Stomach (tissue), 9 donors: ENCODE data around the gene TMEM151B. TPM values are rescaled to one million over a fixed set of nuclear protein-coding genes. Genes with fewer than 3 reads are reported as not detected.

Experiments used
- DNase-seq, 2 donors: peaks; one replicate each; pipeline versions ENCODE4 v3.0.0 to v3.0.0-alpha.2; 2013 to 2019
- H3K27ac ChIP-seq, 5 donors: fragments of 200-600 bp in 4 of 5; sonication (generic) in 4 of 5; one replicate each; pipeline ENCODE4 v1.5.1; 2013 to 2019; ENCODE audit warnings: mild to moderate bottlenecking in 1 of 5, moderate library complexity in 1 of 5
- H3K27me3 ChIP-seq, 3 donors: fragments of 200-600 bp; sonication (generic); one replicate each; pipeline ENCODE4 v1.5.1; 2017 to 2019; ENCODE audit warnings: mixed run types in 1 of 3
- H3K36me3 ChIP-seq, 4 donors: fragments of 200-600 bp; sonication (generic); 1 replicate in 3 of 4; 2 replicates in 1 of 4; pipeline ENCODE4 v1.5.1; 2016 to 2019
- H3K4me1 ChIP-seq, 4 donors: fragments of 200-600 bp; sonication (generic); one replicate each; pipeline ENCODE4 v1.5.1; 2016 to 2019
- H3K4me3 ChIP-seq, 4 donors: fragments of 200-600 bp; sonication (generic) in 3 of 4; one replicate each; pipeline ENCODE4 v1.5.1; 2016 to 2019; ENCODE audit warnings: mild to moderate bottlenecking in 1 of 4
- H3K9me3 ChIP-seq, 4 donors: fragments of 200-600 bp; sonication (generic); one replicate each; pipeline ENCODE4 v1.5.1; 2016 to 2019
- EP300 ChIP-seq: sonication (generic); formaldehyde crosslinking; IDR thresholded peaks from one replicate; pipeline ENCODE4 v1.6.1; 2017; ENCODE audit warnings: antibody characterized with exemption
- POLR2A ChIP-seq, 4 donors: fragments of 450-650 bp; IDR thresholded peaks; one replicate each; pipeline ENCODE4 v1.6.1; 2016; ENCODE audit warnings: antibody characterized with exemption in 4 of 4, control low read depth in 2 of 4, mild to moderate bottlenecking in 1 of 4, moderate library complexity in 1 of 4
- POLR2AphosphoS5 ChIP-seq, 3 donors: sonication (generic); formaldehyde crosslinking; IDR thresholded peaks; one replicate each; pipeline ENCODE4 v1.6.1; 2016; ENCODE audit warnings: antibody characterized with exemption in 3 of 3
- WGBS, 5 donors: extraction: QIAGEN DNeasy Blood & Tissue Kit in 3 of 5; methylation state at CpG; one replicate each; pipeline versions ENCODE4 v1.1.5 to v1.1.7; 2013 to 2018; 5-methylcytosine and 5-hydroxymethylcytosine counted together
- intact Hi-C: fragments of 100-400 bp; cut with DNase I; formaldehyde crosslinking; loops from one replicate; pipeline ENCODE4 v1.15.1; 2023; ENCODE audit warnings: low total_unique reads
- polyA plus RNA-seq, 3 donors: library from polyadenylated mRNA; stranded (reverse); fragments of 200-250 nt; gene quantifications; one replicate each; pipeline ENCODE4 v1.2.3, GENCODE V29; 2013
- total RNA-seq, 5 donors: library from RNA; depleted of rRNA; stranded (reverse); fragments of >200 nt; gene quantifications; one replicate each; pipeline versions ENCODE4 v1.1.0 to v1.2.3, GENCODE V29; 2014 to 2016
- TF ChIP-seq, protein P1 (sequence below), 7 experiments: fragments of 450-650 bp in 4 of 7; fragments of 200-600 bp in 3 of 7; sonication (generic) in 3 of 7; IDR thresholded peaks; one replicate each; pipeline ENCODE4 v1.5.1; 2016 to 2019; ENCODE audit warnings: antibody characterized with exemption in 7 of 7, control low read depth in 2 of 7, mild to moderate bottlenecking in 1 of 7
- donor health status: healthy with polysubstance abuse.
- donor health status: Bipolar disorder and iron deficiency.
- donor health status: healthy.

The TMEM151B gene
- total and polyA plus RNA-seq, 8 donors = 0.12 to 0.29 (median 0.23) TPM; not detected in 4

DNA sequence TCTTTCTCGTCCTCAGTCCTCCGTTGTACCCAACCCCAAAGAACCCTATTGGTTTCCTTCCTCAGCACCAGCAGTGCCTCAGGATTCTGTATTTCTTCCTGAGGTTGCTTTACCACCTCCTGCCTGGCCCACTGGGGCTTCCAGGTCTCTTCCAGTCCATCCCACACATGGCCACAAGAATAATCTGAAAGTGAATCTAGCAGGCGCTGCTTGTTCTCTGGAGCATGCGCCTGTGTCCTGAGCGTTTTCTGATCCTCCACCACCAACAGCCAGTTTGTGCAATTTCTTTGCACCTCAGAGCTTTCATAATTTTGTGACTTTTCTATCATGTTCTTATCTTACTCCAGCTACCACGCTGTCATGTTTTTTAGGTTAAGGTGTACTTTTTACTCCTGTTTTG lies 35.0 kb upstream of the TMEM151B start:
- peaks cover 42 to 85% (median 64%) of the 10 kb centered on the region in 4 donors for H3K4me1 ChIP-seq
- intact Hi-C loops = loop anchor here (10.0 kb wide), 1 partner anchor 60 kb away; no protein-coding TSS in a partner anchor
- H3K36me3 ChIP-seq = peaks cover 28 to 35% (median 32%) of the 10 kb centered on the region in 4 donors
- peak overlapping the region in 4 of 5 donors; percentile 70 to 98 (median 96) for H3K27ac ChIP-seq
- no peaks in the 10 kb centered on the region for H3K9me3 ChIP-seq
- WGBS, 5 donors = 52 to 75% (median 64%) methylated on average over 6 of the region's 6 CpGs
- no peak overlapping the region for H3K4me3 ChIP-seq
- TF ChIP-seq, protein P1, sequence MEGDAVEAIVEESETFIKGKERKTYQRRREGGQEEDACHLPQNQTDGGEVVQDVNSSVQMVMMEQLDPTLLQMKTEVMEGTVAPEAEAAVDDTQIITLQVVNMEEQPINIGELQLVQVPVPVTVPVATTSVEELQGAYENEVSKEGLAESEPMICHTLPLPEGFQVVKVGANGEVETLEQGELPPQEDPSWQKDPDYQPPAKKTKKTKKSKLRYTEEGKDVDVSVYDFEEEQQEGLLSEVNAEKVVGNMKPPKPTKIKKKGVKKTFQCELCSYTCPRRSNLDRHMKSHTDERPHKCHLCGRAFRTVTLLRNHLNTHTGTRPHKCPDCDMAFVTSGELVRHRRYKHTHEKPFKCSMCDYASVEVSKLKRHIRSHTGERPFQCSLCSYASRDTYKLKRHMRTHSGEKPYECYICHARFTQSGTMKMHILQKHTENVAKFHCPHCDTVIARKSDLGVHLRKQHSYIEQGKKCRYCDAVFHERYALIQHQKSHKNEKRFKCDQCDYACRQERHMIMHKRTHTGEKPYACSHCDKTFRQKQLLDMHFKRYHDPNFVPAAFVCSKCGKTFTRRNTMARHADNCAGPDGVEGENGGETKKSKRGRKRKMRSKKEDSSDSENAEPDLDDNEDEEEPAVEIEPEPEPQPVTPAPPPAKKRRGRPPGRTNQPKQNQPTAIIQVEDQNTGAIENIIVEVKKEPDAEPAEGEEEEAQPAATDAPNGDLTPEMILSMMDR (IDR thresholded peaks at IDR 0.05) = no peak
- TF ChIP-seq POLR2AphosphoS5 (IDR thresholded peaks at IDR 0.05) (no peak), EP300 (no peak), POLR2A (IDR thresholded peaks at IDR 0.05) (no peak)
- no peak for DNase-seq
- no peaks in the 10 kb centered on the region for H3K27me3 ChIP-seq

DNA sequence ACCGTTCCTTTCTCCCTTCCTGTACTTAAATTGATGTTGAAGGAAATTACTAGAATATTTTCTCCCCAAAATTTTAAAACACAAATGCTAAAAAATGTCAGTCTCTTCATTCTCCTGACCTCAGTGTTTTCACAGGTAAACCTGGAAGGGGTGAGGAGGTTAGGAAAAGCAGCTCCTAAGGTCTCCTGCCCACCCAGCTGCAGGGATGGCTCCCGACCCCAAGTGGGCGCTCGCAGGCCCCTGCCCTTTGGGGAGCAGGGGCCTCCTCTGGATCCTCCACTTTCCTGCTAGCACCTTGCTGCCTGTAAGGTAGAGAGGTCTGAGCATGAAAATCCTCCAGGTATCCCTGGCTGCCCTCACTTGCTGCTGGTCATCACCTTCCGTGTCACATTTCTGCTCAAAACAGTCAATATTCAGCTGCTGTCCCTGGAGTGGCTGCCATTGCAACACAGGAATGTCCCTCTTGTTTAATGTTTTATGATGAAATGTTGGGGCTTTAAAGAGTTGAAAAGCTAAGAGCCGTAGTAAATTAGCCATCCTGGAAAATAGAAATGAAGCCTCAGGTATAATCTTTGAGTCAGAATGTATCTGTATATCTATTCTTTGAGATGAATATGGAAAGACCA lies 34.2 kb upstream of the TMEM151B start:
- intact Hi-C loops = loop anchor here (10.0 kb wide), 1 partner anchor 61 kb away; no protein-coding TSS in a partner anchor
- no peaks in the 10 kb centered on the region for H3K9me3 ChIP-seq
- H3K4me1 ChIP-seq = peaks cover 42 to 77% (median 61%) of the 10 kb centered on the region in 4 donors
- WGBS, 5 donors = 83 to 94% (median 91%) methylated on average over 6 of the region's 6 CpGs
- TF ChIP-seq EP300 = no peak
- no peak for TF ChIP-seq POLR2AphosphoS5 (IDR thresholded peaks at IDR 0.05)
- TF ChIP-seq, protein P1 (IDR thresholded peaks at IDR 0.05) = no peak
- TF ChIP-seq POLR2A (IDR thresholded peaks at IDR 0.05) = no peak
- no peaks in the 10 kb centered on the region for H3K27me3 ChIP-seq
- H3K36me3 ChIP-seq = peaks cover 21 to 27% (median 25%) of the 10 kb centered on the region in 4 donors
- H3K27ac ChIP-seq = peak overlapping the region in 4 of 5 donors; percentile 70 to 98 (median 96)
- DNase-seq = no peak
- no peak overlapping the region for H3K4me3 ChIP-seq

DNA sequence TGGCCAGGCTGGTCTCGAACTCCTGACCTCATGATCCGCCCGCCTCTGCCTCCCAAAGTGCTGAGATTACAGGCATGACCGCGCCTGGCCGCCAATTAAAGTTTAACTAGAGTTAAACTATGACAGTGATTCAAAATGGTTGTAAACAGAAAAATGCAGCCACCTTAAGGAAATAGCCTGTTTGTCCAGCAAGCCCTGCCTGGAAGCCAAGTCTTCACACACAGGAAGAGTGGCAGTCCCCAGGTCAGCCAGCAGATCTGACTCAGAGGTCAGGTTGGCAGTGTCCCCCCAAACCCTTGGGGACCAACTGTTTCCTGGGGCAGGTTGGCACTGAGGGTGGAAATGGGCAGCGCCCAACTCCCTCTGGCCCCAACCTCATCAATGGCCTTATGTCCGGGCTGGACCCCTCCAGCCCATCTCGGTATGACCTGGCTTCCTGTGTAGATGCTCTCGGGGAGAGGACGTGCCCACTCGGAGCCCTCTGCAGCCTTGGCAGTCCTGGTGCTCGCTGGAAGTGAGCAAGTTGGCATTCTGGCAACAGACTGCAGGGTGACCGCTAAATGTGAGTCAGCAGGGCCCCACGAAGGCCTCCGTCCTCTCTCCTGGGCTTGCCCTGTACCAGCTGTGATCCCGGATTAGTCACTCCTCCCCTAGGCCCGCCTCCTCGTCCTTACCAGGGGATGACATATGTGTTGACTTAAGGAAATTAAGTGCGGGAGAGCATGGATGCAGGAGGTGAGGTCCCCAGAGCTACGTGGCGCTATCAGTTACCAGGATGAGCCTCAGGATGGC lies 33.0 kb upstream of the TMEM151B start:
- peaks cover 10 to 15% (median 13%) of the 10 kb centered on the region in 4 donors for H3K36me3 ChIP-seq
- intact Hi-C loops = loop anchor here (10.0 kb wide), 1 partner anchor 62 kb away; no protein-coding TSS in a partner anchor
- WGBS, 5 donors = 12 to 27% (median 17%) methylated on average over 17 to 22 of the region's 22 CpGs

DNA sequence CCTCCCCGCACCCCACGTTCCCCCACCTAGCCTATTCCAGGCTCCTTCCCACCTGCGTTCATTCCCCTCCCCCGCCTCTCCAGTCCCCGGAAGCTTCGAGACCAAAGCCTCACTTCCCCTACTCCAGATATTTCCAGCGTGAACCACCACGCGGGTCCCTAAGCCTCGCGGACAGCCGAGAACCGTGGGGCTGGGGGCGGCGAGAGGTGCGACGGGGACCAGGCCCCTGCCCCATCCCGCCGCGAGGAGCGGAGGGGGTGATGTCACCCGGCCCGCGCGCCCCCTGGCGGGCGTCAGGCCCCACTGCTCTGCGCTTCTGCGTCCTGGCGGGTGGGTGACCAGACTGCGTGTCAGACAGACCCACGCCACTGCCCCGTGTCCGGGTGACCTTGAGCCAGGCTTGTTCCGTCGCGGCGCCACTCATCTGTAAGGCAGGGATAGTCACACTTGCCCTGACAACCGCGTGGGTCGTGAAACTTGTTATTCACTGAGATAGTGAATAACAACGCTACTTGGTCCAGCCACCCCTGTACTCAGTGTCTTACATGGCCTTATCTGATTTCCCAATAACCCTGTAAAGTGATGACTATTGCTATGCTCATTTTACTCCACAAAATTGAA lies 32.3 kb upstream of the TMEM151B start:
- Histone ChIP-seq H3K36me3 (peaks cover 3 to 8% (median 6%) of the 10 kb centered on the region in 4 donors), H3K27me3 (no peaks in the 10 kb centered on the region), H3K27ac (peak overlapping the region; percentile 95 to 99 (median 96)), H3K4me1 (peaks cover 42 to 58% (median 50%) of the 10 kb centered on the region in 4 donors), H3K9me3 (no peaks in the 10 kb centered on the region), H3K4me3 (peak overlapping the region; percentile 44 to 67 (median 54))
- peak; percentile 79 to 94 for DNase-seq
- intact Hi-C loops = loop anchor here (10.0 kb wide), 1 partner anchor 63 kb away; no protein-coding TSS in a partner anchor
- TF ChIP-seq EP300 (no peak), POLR2AphosphoS5 (IDR thresholded peaks at IDR 0.05) (peak in 2 of 3 donors; percentile 24 to 71)
- TF ChIP-seq, protein P1 (IDR thresholded peaks at IDR 0.05) = peak in 6 of 7 experiments; percentile 72 to 99 (median 97)
- WGBS, 5 donors = 1 to 3% (median 2%) methylated on average over 21 to 42 of the region's 42 CpGs

More for the DNA sequence above, 33.0 kb upstream of the TMEM151B start:
- Histone ChIP-seq H3K27me3 (no peaks in the 10 kb centered on the region), H3K4me1 (peaks cover 42 to 65% (median 54%) of the 10 kb centered on the region in 4 donors), H3K9me3 (no peaks in the 10 kb centered on the region), H3K4me3 (peak overlapping the region; percentile 44 to 67 (median 54)), H3K27ac (peak overlapping the region; percentile 95 to 99 (median 96))
- peak; percentile 95 to 97 for DNase-seq
- TF ChIP-seq POLR2AphosphoS5 (IDR thresholded peaks at IDR 0.05) (peak; percentile 84 to 93 (median 84)), POLR2A (IDR thresholded peaks at IDR 0.05) (no peak)
